Measurements from ENCODE around the gene CNPPD1.

DNA sequence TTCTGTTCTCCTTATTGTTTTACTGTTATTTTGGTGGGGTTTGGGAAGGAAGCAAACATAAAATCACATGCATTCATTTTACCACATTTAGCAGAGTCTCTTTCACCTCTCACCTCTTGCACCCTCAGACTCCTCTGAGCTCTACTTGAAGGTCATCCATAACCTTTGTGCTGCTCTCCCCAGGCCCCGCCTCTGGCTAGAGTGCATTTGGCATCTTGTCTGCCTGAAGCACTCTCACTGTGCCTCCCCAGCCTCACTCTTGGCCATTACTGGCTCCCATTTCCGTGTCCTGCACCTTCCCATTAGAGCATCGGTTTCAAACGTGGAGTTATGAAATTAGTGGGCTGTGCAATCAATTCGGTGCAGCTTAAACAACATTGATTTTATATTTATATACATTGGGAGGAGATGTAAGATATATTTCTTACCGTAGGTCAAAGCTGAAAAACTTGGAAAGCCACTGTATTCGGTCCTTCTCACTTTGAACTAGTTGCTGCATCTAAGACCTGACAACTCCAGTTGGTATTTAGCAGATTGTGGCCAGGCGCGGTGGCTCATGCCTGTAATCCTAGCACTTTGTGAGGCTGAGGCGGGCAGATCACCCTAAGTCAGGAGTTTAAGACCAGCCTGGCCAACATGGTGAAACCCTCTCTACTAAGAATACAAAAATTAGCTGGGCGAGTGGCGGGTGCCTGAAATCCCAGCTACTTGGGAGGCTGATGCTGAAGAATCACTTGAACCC is 22.9 kb upstream of the CNPPD1 start:
- TF ChIP-seq POU2F2 (IDR thresholded peaks at IDR 0.05; ENCODE audit: low read depth, low read length) = no peak
- TF ChIP-seq POLR2AphosphoS5 (IDR thresholded peaks at IDR 0.05; ENCODE audit: low read depth, low read length) = no peak
- TF ChIP-seq POLR2A (IDR thresholded peaks at IDR 0.05; ENCODE audit: low read depth, low read length) = no peak
- TF ChIP-seq PAX5 (IDR thresholded peaks at IDR 0.05; ENCODE audit: insufficient read depth, low read length, severe bottlenecking) = no peak
- TF ChIP-seq SPI1 (IDR thresholded peaks at IDR 0.05; ENCODE audit: low read depth, low read length) = no peak

Data from GM12891 (cell line).